Endodermal cell (in vitro differentiated cells): ENCODE data around the gene DNMT3A. TPM values are rescaled to one million over a fixed set of nuclear protein-coding genes. Genes with fewer than 3 reads are reported as not detected.

Source experiments
- DNase-seq: peaks from one replicate; pipeline ENCODE4 v3.0.0-alpha.2; 2017
- H3K27ac ChIP-seq: 2 replicates; pipeline ENCODE4 v1.5.1; 2013; ENCODE audit warnings: mild to moderate bottlenecking, low read depth, low read length, moderate library complexity
- H3K27me3 ChIP-seq: 2 replicates; pipeline ENCODE4 v1.6.1; 2013; ENCODE audit warnings: mild to moderate bottlenecking, low read length, moderate library complexity; ENCODE audit not compliant: insufficient read depth, control insufficient read depth, poor library complexity, severe bottlenecking
- H3K36me3 ChIP-seq: 2 replicates; pipeline ENCODE4 v1.7.0; 2013; ENCODE audit warnings: mild to moderate bottlenecking, low read length, moderate library complexity; ENCODE audit not compliant: control insufficient read depth, insufficient read depth
- H3K4me1 ChIP-seq: one replicate; pipeline ENCODE4 v1.7.0; 2013; ENCODE audit warnings: low read length; ENCODE audit not compliant: control insufficient read depth, insufficient read depth
- H3K4me3 ChIP-seq: 2 replicates; pipeline ENCODE4 v1.5.1; 2013; ENCODE audit warnings: mild to moderate bottlenecking, low read length, moderate library complexity
- H3K9ac ChIP-seq: 2 replicates; pipeline ENCODE4 v1.6.1; 2013; ENCODE audit warnings: mild to moderate bottlenecking, low read length, moderate library complexity; ENCODE audit not compliant: poor library complexity, severe bottlenecking; ENCODE audit errors: extremely low read depth
- H3K9me3 ChIP-seq: 2 replicates; pipeline ENCODE4 v1.6.1; 2013; ENCODE audit warnings: mild to moderate bottlenecking, low read length, moderate library complexity; ENCODE audit not compliant: control insufficient read depth
- H3K27ac Mint-ChIP-seq: 2 replicates; pipeline ENCODE4 v1.8.0; 2020; ENCODE audit warnings: mixed read lengths
- H3K27me3 Mint-ChIP-seq: 2 replicates; pipeline ENCODE4 v1.8.0; 2021; ENCODE audit warnings: mild to moderate bottlenecking, mixed read lengths; ENCODE audit not compliant: insufficient read depth
- H3K36me3 Mint-ChIP-seq: 2 replicates; pipeline ENCODE4 v1.8.0; 2020; ENCODE audit warnings: low read depth, mixed read lengths
- H3K4me1 Mint-ChIP-seq: 2 replicates; pipeline ENCODE4 v1.8.0; 2020; ENCODE audit warnings: mixed read lengths
- H3K4me3 Mint-ChIP-seq: 2 replicates; pipeline ENCODE4 v1.8.0; 2020; ENCODE audit warnings: mild to moderate bottlenecking, moderate library complexity, mixed read lengths
- H3K9me3 Mint-ChIP-seq: 2 replicates; pipeline ENCODE4 v1.8.0; 2020; ENCODE audit warnings: mild to moderate bottlenecking, mixed read lengths
- WGBS, 2 experiments: methylation state at CpG; one replicate each; pipeline versions ENCODE4 v1.1.5 to v1.1.7; 2013; ENCODE audit warnings: missing lambda C conversion rate in 2 of 2, mixed read lengths in 1 of 2; ENCODE audit not compliant: insufficient coverage in 1 of 2, insufficient read length in 1 of 2; 5-methylcytosine and 5-hydroxymethylcytosine counted together
- total RNA-seq, 2 donors: library from RNA; stranded (reverse); fragmentation: NEBNext Ultra II Directional in 1 of 2; extraction: Animal tissue kit (Norgen Biotek cat#: 25700) in 1 of 2; gene quantifications; 2 replicates in 1 of 2; 3 replicates in 1 of 2; pipeline ENCODE4 v1.2.1, GENCODE V29; 2021
- TF ChIP-seq, protein P1 (sequence below): fragments of 200-600 bp; sonication (generic); conservative IDR thresholded peaks from 2 replicates; pipeline ENCODE4 v1.5.0; 2021; ENCODE audit warnings: antibody characterized with exemption, mild to moderate bottlenecking

DNMT3A gene
- total RNA-seq, 2 donors from 2014 or later: 124 to 139 TPM

DNA sequence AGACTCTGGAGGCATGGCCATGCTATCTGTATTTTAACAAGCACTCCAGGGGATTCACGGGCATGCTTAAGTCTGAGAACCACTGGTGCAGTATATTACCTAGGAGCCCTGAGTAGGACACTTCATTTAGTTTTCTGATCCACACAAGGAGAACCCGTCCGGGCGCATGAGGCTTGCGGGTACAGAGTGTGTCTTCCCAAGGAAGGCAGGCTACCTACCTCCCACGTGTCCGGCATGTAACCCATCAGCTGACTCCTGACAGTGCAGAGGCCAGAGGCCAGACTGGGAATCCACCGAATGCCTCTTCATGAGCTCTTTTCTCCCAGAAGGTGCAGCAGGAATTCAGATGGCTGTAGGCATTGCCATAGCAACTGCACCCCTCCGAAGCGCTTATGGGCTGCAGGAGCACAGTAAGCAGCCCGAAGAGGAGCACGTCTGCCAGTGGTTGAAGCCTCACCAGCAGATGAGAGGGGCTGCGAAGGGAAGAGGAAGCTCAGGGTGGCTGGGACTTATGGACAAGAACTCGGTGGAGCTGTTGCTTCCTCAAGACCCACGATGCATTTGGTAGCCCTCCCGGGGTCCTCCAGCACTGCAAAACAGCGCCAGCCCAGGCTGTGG is 33.8 kb upstream of the DNMT3A start:
- Histone ChIP-seq H3K4me3 (no peak overlapping the region), H3K9me3 (no peaks in the 10 kb centered on the region), H3K27me3 (no peaks in the 10 kb centered on the region), H3K36me3 (no peaks in the 10 kb centered on the region), H3K4me1 (peaks cover 6% of the 10 kb centered on the region), H3K27ac (no peak overlapping the region), H3K9ac (no peak overlapping the region)
- H3K4me1 Mint-ChIP-seq: peaks cover 23% of the 10 kb centered on the region
- no peak overlapping the region for H3K4me3 Mint-ChIP-seq
- H3K27ac Mint-ChIP-seq: no peak overlapping the region
- 90 to 93% methylated on average over 17 of the region's 17 CpGs for WGBS, 2 experiments
- H3K36me3 Mint-ChIP-seq: peaks cover 8% of the 10 kb centered on the region
- peaks cover 25% of the 10 kb centered on the region for H3K27me3 Mint-ChIP-seq
- TF ChIP-seq, protein P1, sequence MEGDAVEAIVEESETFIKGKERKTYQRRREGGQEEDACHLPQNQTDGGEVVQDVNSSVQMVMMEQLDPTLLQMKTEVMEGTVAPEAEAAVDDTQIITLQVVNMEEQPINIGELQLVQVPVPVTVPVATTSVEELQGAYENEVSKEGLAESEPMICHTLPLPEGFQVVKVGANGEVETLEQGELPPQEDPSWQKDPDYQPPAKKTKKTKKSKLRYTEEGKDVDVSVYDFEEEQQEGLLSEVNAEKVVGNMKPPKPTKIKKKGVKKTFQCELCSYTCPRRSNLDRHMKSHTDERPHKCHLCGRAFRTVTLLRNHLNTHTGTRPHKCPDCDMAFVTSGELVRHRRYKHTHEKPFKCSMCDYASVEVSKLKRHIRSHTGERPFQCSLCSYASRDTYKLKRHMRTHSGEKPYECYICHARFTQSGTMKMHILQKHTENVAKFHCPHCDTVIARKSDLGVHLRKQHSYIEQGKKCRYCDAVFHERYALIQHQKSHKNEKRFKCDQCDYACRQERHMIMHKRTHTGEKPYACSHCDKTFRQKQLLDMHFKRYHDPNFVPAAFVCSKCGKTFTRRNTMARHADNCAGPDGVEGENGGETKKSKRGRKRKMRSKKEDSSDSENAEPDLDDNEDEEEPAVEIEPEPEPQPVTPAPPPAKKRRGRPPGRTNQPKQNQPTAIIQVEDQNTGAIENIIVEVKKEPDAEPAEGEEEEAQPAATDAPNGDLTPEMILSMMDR: no peak
- peaks cover 14% of the 10 kb centered on the region for H3K9me3 Mint-ChIP-seq
- peak; percentile 46 for DNase-seq

DNA sequence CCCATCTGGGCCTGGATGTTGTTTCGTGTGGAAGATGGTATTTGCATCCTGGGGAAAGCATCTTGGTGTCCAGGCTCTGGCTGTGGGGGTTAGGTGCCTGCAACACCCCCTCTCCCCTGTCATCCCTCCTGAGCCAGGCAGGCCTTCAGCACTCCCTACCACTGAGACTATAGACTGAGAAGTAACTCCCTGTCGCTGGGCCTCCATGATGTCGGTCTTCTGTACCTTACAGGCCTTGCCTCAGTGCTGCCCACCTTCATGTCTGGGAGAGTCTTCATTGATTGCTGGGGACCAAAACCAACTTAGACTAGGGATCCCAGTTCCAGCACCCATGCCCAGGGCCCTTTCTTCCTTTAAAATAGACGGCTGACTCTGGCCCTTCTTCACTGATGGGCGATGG is 33.1 kb upstream of the DNMT3A start:
- Histone ChIP-seq H3K9me3 (no peaks in the 10 kb centered on the region), H3K4me1 (peaks cover 6% of the 10 kb centered on the region), H3K4me3 (no peak overlapping the region), H3K36me3 (no peaks in the 10 kb centered on the region), H3K27ac (no peak overlapping the region), H3K27me3 (no peaks in the 10 kb centered on the region), H3K9ac (no peak overlapping the region)
- peaks cover 25% of the 10 kb centered on the region for H3K27me3 Mint-ChIP-seq
- no peak overlapping the region for H3K4me3 Mint-ChIP-seq
- H3K4me1 Mint-ChIP-seq: peaks cover 23% of the 10 kb centered on the region
- TF ChIP-seq, protein P1: no peak
- DNase-seq: no peak
- H3K27ac Mint-ChIP-seq: no peak overlapping the region
- 93 to 98% methylated on average over 4 to 5 of the region's 5 CpGs for WGBS, 2 experiments
- H3K9me3 Mint-ChIP-seq: peaks cover 14% of the 10 kb centered on the region
- H3K36me3 Mint-ChIP-seq: peaks cover 8% of the 10 kb centered on the region

DNA sequence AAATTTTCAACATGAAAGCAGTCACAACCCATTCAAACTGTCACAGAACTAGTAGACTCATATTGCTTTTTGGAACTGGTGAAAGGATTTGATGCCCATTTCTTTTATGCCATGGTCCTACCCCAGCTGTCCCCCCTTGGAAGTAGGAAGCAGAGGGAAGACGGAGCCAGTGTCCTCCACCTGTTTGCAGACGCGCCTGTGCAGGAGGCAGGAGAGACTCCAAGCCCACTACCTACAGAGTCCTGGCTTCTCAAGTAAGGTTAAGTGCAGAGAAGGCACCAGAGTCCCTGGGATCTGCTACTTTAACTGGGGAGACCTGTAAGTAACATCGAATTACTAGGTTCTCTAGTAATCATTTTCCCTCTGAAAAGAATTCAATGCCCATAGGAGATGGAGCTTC is 32.7 kb upstream of the DNMT3A start:
- H3K36me3 ChIP-seq: no peaks in the 10 kb centered on the region
- H3K4me3 ChIP-seq: no peak overlapping the region
- peaks cover 8% of the 10 kb centered on the region for H3K36me3 Mint-ChIP-seq
- H3K9me3 ChIP-seq: no peaks in the 10 kb centered on the region
- H3K27ac Mint-ChIP-seq: no peak overlapping the region
- DNase-seq: no peak
- TF ChIP-seq, protein P1: no peak
- H3K9ac ChIP-seq: no peak overlapping the region
- H3K4me3 Mint-ChIP-seq: no peak overlapping the region
- H3K27me3 Mint-ChIP-seq: peaks cover 25% of the 10 kb centered on the region
- H3K9me3 Mint-ChIP-seq: peaks cover 12% of the 10 kb centered on the region
- 90 to 100% methylated on average over 4 of the region's 4 CpGs for WGBS, 2 experiments
- H3K4me1 Mint-ChIP-seq: peaks cover 23% of the 10 kb centered on the region
- H3K4me1 ChIP-seq: peaks cover 6% of the 10 kb centered on the region
- no peaks in the 10 kb centered on the region for H3K27me3 ChIP-seq
- no peak overlapping the region for H3K27ac ChIP-seq
